ENCODE data around the gene ABCF3.

GRCh38 chr3:184175506-184175905 lies 10.5 kb upstream of the ABCF3 start:
- TF ChIP-seq CTCF (conservative IDR thresholded peaks at IDR 0.05) (no peak), ZFX (IDR thresholded peaks at IDR 0.05) (no peak)

Measured in C4-2B (cell line).